Measurements from ENCODE around the gene EIF4ENIF1.
"Not testable (repeated sequence)": the region's sequence is repeated elsewhere in the genome, so short reads cannot be mapped to it uniquely, and the experiment has no call there.

Gene EIF4ENIF1

GRCh38 chr22:31489632-31490495 is at the start of gene EIF4ENIF1:
TSS of gene EIF4ENIF1 (minus strand) at chr22:31489842. CDS start at chr22:31488718, 1,124 bp downstream.
- peak; percentile 67 to 73 for DNase-seq (ENCODE audit: low read depth in 2 of 2)

GRCh38 chr22:31538815-31539214 is 49.2 kb upstream of the EIF4ENIF1 start:
- no peak for DNase-seq (ENCODE audit: low read depth in 2 of 2)

GRCh38 chr22:31537019-31537535 is 47.4 kb upstream of the EIF4ENIF1 start:
- no peak for DNase-seq (ENCODE audit: low read depth in 2 of 2)

- DNase-seq (ENCODE audit: low read depth in 2 of 2), result no peak
Measured at GRCh38 chr22:31533374-31533773, 43.7 kb upstream of the EIF4ENIF1 start.

- DNase-seq (ENCODE audit: low read depth in 2 of 2), result no peak
Measured at GRCh38 chr22:31532060-31532459, 42.4 kb upstream of the EIF4ENIF1 start.

- DNase-seq (ENCODE audit: low read depth in 2 of 2), result no peak
Measured at GRCh38 chr22:31530823-31531195, 41.2 kb upstream of the EIF4ENIF1 start.

- DNase-seq (ENCODE audit: low read depth in 2 of 2), result no peak
Measured at GRCh38 chr22:31526270-31526669, 36.6 kb upstream of the EIF4ENIF1 start.

- not testable (repeated sequence) for DNase-seq (ENCODE audit: low read depth in 2 of 2)
Measured at GRCh38 chr22:31524132-31524531, 34.5 kb upstream of the EIF4ENIF1 start.

GRCh38 chr22:31520051-31520450 is 30.4 kb upstream of the EIF4ENIF1 start:
- DNase-seq (ENCODE audit: low read depth in 2 of 2), result no peak

GRCh38 chr22:31509061-31509762 is 19.6 kb upstream of the EIF4ENIF1 start:
- DNase-seq (ENCODE audit: low read depth in 2 of 2), result no peak

GRCh38 chr22:31508536-31508935 is 18.9 kb upstream of the EIF4ENIF1 start:
- no peak for DNase-seq (ENCODE audit: low read depth in 2 of 2)

- not testable (repeated sequence) for DNase-seq (ENCODE audit: low read depth in 2 of 2)
Measured at GRCh38 chr22:31507517-31507916, 17.9 kb upstream of the EIF4ENIF1 start.

- DNase-seq (ENCODE audit: low read depth in 2 of 2), result no peak
Measured at GRCh38 chr22:31504282-31504681, 14.6 kb upstream of the EIF4ENIF1 start.

- DNase-seq (ENCODE audit: low read depth in 2 of 2), result no peak
Measured at GRCh38 chr22:31503211-31503964, 13.7 kb upstream of the EIF4ENIF1 start.

- DNase-seq (ENCODE audit: low read depth in 2 of 2), result no peak
Measured at GRCh38 chr22:31501738-31502137, 12.1 kb upstream of the EIF4ENIF1 start.

- DNase-seq (ENCODE audit: low read depth in 2 of 2), result no peak
Measured at GRCh38 chr22:31497148-31497938, 7.7 kb upstream of the EIF4ENIF1 start.

GRCh38 chr22:31496735-31497146 is 7.1 kb upstream of the EIF4ENIF1 start:
- peak in 1 of 2 donors; percentile 13 for DNase-seq (ENCODE audit: low read depth in 2 of 2)

GRCh38 chr22:31496007-31496734 is 6.5 kb upstream of the EIF4ENIF1 start, which contains the start of gene SFI1:
TSS of gene SFI1 (plus strand) at chr22:31496536. CDS start at chr22:31508285, 11,749 bp downstream.
- DNase-seq (ENCODE audit: low read depth in 2 of 2), result peak; percentile 87 to 89

- no peak for DNase-seq (ENCODE audit: low read depth in 2 of 2)
Measured at GRCh38 chr22:31495343-31495742, 5.7 kb upstream of the EIF4ENIF1 start.

GRCh38 chr22:31493355-31493754 is 3.7 kb upstream of the EIF4ENIF1 start:
- not testable (repeated sequence) for DNase-seq (ENCODE audit: low read depth in 2 of 2)
